ENCODE data around the gene MAVS.

GRCh38 chr20:3922983-3923339 lies 76.3 kb downstream of the MAVS start:
- TF ChIP-seq CTCF (IDR thresholded peaks at IDR 0.05) (no peak), POLR2AphosphoS5 (IDR thresholded peaks at IDR 0.05; ENCODE audit: low read depth, low read length) (no peak)
- TF ChIP-seq, protein P1, sequence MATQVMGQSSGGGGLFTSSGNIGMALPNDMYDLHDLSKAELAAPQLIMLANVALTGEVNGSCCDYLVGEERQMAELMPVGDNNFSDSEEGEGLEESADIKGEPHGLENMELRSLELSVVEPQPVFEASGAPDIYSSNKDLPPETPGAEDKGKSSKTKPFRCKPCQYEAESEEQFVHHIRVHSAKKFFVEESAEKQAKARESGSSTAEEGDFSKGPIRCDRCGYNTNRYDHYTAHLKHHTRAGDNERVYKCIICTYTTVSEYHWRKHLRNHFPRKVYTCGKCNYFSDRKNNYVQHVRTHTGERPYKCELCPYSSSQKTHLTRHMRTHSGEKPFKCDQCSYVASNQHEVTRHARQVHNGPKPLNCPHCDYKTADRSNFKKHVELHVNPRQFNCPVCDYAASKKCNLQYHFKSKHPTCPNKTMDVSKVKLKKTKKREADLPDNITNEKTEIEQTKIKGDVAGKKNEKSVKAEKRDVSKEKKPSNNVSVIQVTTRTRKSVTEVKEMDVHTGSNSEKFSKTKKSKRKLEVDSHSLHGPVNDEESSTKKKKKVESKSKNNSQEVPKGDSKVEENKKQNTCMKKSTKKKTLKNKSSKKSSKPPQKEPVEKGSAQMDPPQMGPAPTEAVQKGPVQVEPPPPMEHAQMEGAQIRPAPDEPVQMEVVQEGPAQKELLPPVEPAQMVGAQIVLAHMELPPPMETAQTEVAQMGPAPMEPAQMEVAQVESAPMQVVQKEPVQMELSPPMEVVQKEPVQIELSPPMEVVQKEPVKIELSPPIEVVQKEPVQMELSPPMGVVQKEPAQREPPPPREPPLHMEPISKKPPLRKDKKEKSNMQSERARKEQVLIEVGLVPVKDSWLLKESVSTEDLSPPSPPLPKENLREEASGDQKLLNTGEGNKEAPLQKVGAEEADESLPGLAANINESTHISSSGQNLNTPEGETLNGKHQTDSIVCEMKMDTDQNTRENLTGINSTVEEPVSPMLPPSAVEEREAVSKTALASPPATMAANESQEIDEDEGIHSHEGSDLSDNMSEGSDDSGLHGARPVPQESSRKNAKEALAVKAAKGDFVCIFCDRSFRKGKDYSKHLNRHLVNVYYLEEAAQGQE (IDR thresholded peaks at IDR 0.05; ENCODE audit: insufficient read depth in 1 of 2, low read depth in 2 of 2, low read length in 1 of 2) = no peak

Data from Panc1 (cell line).